GM19438 (cell line): ENCODE results near the gene PIGU.
"Not testable (repeated sequence)": the region's sequence is repeated elsewhere in the genome, so short reads cannot be mapped to it uniquely, and the experiment has no call there.

Source experiments
- ATAC-seq: cut with Tn5 transposase; IDR thresholded peaks from one replicate; pipeline ENCODE4 v1.9.1; 2021; ENCODE audit warnings: low read depth; ENCODE audit not compliant: unreplicated experiment

The PIGU gene

GRCh38 chr20:34539756-34540155 lies 137.1 kb downstream of the PIGU start:
- no peak for ATAC-seq

DNA sequence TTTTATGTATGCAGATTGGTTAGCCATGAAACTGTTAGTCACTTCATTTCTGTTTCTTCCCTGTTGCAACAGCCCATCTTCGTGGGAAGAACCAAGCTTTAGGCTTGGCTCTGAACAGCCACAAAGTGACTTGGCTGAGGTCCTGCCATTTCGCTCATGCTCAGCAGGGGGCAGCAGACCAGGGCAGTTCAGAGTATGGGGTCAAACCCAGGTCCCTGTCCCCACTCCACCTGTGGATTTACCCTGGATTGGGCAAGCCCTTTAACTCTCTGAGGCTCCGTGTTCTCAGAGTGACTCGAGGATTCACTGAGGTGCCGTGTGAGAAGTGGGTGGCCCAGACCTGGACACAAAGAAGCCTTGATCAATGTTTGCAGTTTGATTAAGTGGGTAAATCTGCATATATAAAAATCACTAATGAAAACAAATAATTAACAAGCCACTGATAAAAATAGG lies 138.2 kb downstream of the PIGU start:
- ATAC-seq = no peak

GRCh38 chr20:34537651-34538050 lies 139.2 kb downstream of the PIGU start:
- ATAC-seq = no peak

GRCh38 chr20:34536798-34537394 lies 140.0 kb downstream of the PIGU start:
- ATAC-seq = no peak

- ATAC-seq = no peak
Measured at GRCh38 chr20:34535857-34536256, 141.0 kb downstream of the PIGU start.

DNA sequence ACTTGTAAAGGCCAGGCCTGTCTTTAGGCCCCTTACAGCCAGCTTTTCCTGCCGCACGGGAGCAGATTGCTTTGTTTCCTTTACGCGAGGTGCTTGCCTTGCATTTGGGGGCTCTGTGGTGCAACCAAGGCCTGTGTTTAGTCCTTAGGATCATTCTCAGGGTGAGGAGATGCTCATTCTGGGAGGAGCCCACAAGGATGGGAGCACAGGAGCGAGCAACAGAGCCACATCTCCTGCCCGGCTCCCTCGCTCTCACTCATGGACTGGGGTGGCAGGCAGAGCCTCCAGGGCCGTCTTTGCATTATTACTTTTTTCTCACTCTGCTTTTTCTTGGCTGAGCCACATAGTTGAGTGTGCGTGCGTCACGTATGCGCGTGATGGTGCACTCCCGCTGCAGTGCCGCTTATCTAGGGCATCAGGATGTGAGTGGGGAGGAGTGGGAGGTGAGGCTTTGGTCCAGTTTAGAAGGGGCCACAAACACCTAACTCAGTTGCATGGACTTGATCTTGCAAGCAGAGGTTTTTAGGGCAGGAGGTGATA lies 141.5 kb downstream of the PIGU start:
- no peak for ATAC-seq

GRCh38 chr20:34534391-34535165 lies 142.3 kb downstream of the PIGU start:
- no peak for ATAC-seq

- no peak for ATAC-seq
Measured at GRCh38 chr20:34532756-34533155, 144.1 kb downstream of the PIGU start.

GRCh38 chr20:34532320-34532719 lies 144.6 kb downstream of the PIGU start:
- no peak for ATAC-seq

DNA sequence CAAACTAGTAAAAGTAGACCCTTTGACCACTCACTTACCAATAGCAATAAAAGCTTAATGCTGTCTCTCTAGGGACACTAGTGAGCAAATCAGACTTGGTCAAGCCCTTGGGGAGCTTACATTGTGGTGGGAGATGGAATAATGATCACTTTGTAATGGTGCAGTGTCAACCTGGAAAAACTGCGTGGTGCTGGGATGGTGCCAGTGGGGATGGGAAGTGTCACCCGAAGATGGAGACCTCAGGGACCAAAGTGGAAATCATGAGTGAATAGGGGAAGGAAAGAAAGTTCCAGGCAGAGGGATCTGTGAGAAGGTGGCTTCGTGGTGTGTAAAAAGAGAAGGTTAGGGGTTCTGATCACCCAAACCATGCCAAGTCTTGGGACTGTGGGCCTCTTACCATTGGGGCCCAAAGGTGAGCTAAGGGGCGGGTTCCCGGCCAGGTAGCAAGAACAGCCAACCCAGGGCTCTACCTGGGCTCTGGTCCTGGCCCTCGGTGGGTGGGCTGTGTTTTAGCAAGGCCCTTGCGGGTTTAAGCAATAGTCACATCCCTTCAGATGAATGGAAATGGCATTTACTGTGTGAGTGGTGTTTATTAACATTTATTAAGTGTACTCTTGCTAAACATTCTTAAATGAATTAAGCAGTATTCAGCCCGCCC lies 145.2 kb downstream of the PIGU start:
- no peak for ATAC-seq

GRCh38 chr20:34530342-34530741 lies 146.6 kb downstream of the PIGU start:
- no peak for ATAC-seq

DNA sequence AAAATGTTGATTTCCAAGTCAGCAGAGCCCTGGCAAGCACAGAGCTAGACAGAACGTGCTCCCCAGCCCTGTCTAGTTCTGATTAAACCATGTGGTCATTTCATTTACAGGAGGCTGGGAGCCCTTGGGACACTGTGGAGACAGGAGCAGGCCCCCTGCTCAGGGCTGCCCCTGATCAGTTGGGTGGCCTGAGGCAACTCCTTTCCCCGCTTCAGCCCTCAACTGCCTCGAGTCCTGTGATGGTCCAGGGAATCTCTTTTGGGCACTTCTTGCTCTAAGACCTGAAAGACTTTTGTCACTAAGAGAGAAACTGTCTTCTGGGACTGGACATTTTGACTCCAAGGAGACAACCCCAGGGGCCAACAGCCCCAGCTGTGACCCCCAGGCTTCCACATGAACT lies 147.2 kb downstream of the PIGU start:
- no peak for ATAC-seq

DNA sequence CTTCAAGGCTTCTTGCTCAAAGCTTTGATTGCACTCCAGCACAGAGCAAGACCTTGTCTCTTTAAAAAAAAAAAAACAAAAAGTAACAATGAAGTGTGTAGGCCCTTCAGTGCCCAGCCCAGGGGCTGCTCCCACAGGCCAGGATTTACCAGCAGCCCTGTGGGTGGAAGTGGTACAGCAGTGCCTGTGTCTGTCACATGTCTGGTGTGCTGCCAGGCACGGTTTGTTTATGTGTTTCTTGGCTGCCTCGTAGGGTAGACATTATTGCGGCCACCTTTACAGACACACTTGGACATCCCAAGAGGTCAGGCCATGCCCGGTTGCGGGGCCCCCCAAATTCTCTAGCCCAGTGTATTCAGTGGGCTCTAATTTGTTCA lies 148.0 kb downstream of the PIGU start:
- ATAC-seq = no peak

DNA sequence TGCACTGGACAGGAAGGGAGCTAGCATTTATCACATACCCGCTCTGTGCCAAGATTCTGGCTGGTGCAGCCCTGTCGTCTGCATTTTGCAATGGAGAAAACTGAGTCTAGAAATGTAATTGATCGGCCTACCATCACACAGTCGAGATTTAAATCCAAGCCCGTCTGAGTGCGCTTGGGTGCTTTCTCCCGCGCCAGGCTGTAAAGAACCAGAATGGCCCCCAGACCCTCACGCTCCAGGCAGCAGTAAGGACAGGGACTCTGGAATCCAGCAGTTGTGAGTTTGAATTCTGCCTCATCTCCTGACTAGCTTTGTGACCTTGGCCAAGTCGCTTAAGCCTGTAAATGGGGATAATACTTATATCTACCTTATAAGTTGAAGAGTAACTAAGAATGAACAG lies 149.9 kb downstream of the PIGU start:
- ATAC-seq = no peak

- ATAC-seq = no peak
Measured at GRCh38 chr20:34526466-34526865, 150.4 kb downstream of the PIGU start.

GRCh38 chr20:34525709-34526416 lies 151.0 kb downstream of the PIGU start:
- ATAC-seq = no peak

GRCh38 chr20:34525342-34525708 lies 151.6 kb downstream of the PIGU start:
- no peak for ATAC-seq

GRCh38 chr20:34524426-34524825 lies 152.5 kb downstream of the PIGU start:
- no peak for ATAC-seq

DNA sequence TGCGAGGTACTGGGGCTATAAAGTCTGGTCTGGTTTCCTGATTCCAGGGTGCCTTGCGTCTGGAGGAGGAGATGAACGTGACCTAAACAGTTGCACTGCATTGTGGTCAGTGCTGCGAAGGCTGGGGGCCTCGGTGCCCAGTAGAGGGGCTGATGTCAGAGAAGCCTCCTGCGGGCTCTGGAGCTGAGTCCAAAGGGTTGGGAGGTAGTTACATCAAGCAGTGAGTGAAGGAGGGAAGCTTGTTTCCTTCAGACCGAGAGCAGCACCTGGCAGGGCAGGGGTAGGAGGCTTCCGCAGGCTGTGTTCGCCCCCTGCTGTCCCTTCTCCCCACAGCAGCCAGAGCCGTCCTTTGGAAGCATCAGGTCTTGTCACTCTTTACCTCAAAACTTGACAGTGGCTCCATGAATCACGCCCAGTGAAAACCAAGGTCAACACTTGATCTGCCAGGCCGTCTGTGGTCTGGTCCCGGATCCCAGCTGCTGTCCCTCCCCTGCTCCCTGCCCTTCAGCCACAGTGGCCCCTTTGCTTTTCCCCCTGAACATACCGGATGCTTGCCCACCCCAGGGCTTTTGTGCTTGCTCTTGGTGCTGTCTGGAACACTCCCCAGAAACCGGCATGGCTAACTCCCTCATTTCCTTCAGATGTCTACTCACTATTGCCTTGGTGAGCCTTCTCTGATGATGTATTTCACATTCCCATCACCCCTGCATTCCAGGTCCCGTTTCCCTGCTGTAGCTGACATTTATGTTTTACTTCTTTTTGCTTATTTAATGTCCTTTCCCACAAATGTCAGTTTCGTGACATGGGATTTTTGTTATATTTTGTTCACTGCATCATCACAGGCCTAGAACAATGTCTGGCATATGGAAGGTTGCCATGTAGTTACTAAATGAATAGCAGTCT lies 153.7 kb downstream of the PIGU start:
- ATAC-seq = no peak

GRCh38 chr20:34519841-34520240 lies 157.1 kb downstream of the PIGU start:
- not testable (repeated sequence) for ATAC-seq
